Activated T-cell treated with anti-CD3 and anti-CD28 coated beads for 4 hours (primary cell): ENCODE results near the gene CAMK2G.
"Not testable (repeated sequence)": the region's sequence is repeated elsewhere in the genome, so short reads cannot be mapped to it uniquely, and the experiment has no call there.

Experiments used
- DNase-seq: peaks from one replicate; pipeline ENCODE4 v3.0.0-alpha.2; 2020

Gene CAMK2G

DNA sequence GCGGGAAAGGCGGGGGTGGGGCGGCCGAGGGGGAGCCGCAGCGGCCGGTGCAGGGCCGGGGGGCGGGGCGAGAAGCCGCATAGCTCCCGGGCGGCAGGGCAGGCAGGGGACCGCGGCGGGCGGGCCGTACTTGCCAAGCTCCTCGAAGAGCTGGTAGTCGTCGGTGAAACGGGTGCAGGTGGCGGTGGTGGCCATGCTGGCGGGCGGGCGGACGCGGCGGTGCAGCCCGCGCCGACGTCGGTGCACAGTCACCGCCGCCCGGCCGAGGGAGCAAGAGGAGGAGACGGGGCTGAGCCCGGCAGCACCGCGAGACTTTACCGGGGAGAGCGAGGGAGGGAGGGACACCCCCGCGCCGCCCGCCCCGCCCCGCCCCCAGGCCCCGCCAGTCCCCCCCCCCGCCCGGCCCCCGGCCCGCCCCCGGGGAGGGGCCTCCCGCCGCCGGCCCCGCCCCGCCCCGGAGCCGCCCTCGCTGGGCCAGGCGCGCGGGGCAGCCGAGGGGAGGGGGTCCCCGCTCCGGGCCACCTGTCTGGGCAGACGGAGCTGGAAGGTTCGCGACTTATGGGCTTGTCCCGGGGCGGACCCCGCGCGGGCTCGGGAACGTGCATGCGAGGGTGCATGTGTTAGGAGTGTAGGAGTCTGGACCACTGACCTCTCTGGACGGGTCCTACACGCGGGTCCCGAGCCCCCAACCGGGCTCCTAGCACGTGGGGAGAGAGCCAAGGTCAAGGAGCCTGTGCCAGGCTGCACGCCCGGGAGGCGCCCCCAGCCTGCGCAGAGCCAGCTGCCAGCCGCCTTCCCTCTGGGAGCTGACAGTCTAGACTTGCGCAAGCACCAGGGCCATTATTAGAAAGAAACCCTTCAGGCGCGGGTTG lies at the start of gene CAMK2G:
CAMK2G (minus strand) TSS at position 289 of the 872 bp plus-strand sequence; CDS start at position 195, 94 bp downstream.
- peak; percentile 67 for DNase-seq

GRCh38 chr10:73922864-73923133 lies 48.4 kb upstream of the CAMK2G start:
- DNase-seq: no peak

- DNase-seq: no peak
These were observed 47.9 kb upstream of the CAMK2G start for GRCh38 chr10:73922007-73922863.

- no peak for DNase-seq
These were observed 45.7 kb upstream of the CAMK2G start for GRCh38 chr10:73920089-73920488.

- DNase-seq: not testable (repeated sequence)
These were observed 45.1 kb upstream of the CAMK2G start for GRCh38 chr10:73919481-73919880.

DNA sequence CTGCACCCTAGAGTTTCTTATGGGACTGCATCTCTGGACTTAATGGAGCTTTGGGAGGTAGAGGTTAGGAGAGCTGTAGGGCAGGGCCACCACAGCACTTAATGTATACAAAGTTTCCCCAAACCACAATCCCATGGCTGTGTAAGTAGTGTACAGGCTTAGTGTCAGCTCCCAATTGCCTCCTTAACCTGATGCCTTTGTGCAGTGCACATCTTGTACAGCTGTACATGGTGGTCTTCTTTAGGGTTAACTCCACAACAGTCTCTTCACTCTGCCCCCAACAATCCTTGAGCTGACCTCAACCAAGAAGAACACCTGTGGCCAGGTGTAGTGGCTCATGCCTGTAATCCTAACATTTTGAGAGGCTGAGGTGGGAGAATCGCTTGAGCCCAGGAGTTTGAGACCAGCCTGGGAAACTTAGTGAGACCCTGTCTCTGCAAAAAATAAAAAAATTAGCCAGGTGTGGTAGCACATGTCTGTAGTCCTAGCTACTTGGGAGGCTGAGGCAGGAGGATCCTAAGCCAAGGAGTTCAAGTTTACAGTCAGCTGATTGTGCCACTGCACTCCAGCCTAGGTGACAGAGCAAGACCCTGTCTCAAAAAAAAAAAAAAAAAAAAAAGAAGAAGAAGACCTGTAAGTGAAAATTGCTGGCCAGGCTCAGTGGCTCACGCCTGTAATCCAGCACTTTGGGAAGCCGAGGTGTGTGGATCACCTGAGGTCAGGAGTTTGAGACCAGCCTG lies 43.4 kb upstream of the CAMK2G start:
- DNase-seq: no peak

DNA sequence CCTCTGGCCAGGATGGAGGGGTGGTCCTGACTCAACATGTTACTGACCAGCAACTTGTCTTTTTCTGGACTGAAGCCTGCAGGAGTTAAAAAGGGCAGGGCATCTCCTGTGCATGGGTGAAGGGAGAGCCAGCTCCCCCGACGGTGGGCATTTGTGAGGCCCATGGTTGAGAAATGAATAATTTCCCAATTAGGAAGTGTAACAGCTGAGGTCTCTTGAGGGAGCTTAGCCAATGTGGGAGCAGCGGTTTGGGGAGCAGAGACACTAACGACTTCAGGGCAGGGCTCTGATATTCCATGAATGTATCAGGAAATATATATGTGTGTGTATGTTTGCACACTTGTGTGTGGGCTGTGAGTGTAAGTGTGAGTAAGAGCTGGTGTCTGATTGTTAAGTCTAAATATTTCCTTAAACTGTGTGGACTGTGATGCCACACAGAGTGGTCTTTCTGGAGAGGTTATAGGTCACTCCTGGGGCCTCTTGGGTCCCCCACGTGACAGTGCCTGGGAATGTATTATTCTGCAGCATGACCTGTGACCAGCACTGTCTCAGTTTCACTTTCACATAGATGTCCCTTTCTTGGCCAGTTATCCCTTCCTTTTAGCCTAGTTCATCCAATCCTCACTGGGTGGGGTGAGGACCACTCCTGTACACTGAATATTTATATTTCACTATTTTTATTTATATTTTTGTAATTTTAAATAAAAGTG lies 42.6 kb upstream of the CAMK2G start:
- DNase-seq: no peak

DNA sequence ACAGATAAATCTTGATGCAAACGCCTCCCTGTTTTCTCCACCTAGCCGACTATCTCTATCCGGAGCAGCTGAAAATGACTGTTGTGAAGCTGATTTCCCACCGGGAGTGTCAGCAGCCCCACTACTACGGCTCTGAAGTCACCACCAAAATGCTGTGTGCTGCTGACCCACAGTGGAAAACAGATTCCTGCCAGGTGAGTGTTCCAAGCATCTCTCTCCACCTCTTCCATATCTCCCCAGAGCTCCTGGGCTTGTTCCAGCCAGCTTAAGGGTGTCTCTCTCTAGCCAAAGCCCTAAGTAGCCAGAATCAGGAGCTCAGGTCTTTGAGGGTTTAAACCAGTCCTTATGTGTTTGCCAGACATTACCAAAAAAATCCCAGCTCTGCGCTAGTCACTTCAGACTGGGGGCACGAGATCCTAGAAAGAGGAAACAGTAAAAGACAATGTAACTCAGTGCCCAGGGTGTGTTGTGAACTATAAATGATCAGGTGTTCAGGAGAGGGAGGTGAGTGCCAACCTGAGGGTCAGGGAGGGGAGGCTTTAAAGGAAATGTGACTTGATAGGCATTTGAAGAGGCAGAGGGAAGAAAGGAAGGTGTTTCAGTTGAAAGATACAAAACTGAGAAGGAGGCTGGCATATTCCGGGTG lies 41.0 kb upstream of the CAMK2G start:
- DNase-seq: no peak

GRCh38 chr10:73914036-73914435 lies 39.7 kb upstream of the CAMK2G start:
- no peak for DNase-seq

DNA sequence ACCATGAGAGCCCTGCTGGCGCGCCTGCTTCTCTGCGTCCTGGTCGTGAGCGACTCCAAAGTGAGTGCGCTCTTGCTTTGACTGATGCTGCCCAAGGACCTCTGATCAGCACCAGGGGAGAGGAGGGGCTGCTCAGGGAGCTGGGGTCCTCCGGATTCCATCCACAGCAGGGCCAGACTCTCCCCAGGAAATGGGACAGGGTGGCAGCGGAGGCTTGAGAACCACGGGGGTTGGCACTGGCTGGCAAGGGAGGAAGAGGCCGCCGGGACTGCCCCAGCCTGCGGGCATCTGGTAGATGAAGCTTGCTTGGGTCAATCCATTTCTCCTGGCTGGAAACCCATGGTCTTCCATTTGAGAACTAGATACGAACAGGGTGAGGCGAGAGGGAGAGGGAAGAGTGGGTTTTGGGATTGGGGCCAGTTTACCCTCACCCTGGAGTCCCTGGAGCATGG lies 37.2 kb upstream of the CAMK2G start:
- DNase-seq: no peak

GRCh38 chr10:73910764-73911552 lies 36.6 kb upstream of the CAMK2G start, which contains the start of gene PLAU:
TSS of gene PLAU (plus strand) at chr10:73911132. CDS start at chr10:73911556, 424 bp downstream.
- no peak for DNase-seq

- no peak for DNase-seq
These were observed 36.0 kb upstream of the CAMK2G start for GRCh38 chr10:73910401-73910763.

GRCh38 chr10:73909540-73910115 lies 35.3 kb upstream of the CAMK2G start:
- no peak for DNase-seq

GRCh38 chr10:73908853-73909539 lies 34.6 kb upstream of the CAMK2G start:
- DNase-seq: peak; percentile 73

DNA sequence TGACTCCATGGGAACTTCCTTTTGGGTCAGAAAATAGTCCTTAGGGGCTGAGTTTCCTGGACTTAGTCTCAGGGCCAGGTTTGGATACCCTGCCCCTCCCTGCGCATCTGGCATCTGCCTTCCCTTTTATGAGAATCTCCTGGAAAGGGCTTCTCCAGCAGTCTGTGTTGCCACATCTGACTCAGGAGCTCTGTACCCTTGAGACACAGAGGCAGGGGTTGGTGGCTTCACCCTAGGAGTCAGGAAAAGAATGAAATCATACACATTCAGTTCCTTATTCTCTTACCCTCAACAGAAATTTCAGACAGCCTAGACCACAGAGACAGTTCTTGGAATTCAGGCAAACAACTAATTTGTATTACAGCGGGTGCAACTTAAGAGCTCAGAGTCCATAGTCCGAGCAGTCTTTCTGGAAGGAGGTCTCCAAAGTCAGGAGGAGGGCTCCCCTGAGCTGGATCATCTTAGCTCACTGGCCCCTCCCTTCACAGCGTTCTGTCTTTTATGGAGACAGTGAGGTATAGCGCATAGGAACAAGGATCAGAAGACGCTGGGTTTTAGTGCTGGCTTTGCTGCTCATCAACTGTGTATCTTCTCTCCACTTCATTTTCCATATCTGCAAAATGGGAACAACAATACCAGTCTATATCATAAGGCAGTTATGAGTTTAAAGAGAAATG lies 33.6 kb upstream of the CAMK2G start:
- no peak for DNase-seq

DNA sequence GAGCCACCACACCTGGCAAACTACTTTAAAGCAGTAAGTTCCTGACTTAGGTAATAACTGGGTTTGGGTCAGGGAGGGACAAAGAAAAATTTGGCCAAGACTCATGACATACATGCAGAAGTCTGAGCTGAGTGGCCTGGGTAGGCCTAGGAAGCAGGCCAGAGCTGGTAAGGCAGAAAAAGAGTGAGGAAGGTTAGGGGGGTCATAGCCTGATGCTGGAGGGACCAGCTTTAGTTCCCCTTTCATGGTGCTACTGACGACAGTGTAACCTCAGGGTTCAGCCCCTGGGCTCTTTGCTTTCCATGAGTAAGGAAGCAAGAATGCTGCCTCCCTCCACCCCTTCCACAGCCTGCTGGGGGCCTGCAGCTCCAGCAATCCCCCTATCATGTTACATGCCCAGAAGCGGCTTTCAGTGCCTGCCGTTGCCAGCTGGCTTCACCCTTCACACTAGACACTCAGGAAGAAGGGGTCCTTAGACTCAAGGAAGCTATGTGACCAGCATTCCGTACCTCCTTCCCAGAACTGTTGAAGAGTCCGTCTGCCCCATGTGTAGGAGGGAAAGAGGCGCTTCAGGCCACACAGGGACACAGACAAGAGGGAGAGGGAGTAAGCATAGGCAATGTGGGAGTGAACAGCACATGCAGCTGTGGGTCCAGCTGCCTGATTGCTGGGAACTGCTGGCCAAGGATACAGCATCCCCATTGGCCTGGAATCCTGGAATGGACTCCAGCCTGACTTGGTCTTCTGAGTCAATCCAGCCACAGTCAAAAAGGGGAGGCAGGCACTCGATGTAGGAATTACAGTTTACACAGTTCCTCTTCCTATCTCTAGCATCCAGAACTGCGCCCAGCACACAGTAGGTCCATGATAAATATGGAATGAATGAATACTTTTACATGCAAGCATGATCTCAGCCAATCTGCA lies 32.4 kb upstream of the CAMK2G start:
- no peak for DNase-seq

DNA sequence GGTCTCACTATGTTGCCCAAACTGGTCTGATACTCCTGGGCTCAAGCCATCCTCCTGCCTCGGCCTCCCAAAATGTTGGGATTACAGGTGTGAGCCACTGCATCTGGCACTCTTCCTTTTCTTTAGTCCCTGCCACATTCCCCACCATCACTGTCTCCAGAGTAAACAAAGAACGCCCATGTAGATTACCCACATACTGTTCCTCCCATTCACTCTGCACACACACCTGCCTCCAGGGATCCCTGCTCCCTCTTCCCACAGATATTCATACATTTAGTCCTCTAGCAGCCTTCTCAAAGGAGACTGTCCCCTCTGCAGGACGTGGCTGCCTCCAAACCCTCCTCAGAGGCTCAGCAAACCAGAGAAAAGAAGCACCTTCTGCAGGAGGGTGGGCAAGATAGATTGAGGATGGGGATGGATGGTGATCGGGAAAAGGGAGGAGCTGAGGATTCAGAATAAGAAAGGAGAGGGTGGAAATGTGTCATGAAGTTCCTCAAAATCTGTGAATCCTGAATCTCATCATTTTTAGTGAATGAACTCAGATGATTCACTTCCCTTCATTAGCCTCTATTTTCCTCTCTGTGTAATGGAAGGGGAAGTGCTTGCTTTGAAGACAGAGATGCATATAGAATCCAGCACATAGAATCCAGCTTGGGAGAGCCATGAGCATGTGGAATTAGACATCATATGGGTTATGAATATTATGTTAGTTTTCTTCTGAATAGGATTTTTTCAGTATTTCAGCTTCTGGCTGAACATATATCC lies 31.1 kb upstream of the CAMK2G start:
- no peak for DNase-seq

GRCh38 chr10:73902351-73902750 lies 28.0 kb upstream of the CAMK2G start:
- DNase-seq: no peak
